ENCODE data around the gene NEIL1. TPM values are rescaled to one million over a fixed set of nuclear protein-coding genes. Genes with fewer than 3 reads are reported as not detected.
A peak's percentile ranks its signal among the peaks of the same experiment; 100 is the strongest.
"Not testable (repeated sequence)": the region's sequence is repeated elsewhere in the genome, so short reads cannot be mapped to it uniquely, and the experiment has no call there.

The NEIL1 gene
- 10 to 100 TPM; 20.0 to 66.8 (median 41.2) TPM for total RNA-seq

- DNase-seq (ENCODE audit: low spot score in 2 of 2), result no peak
- H3K4me3 ChIP-seq (ENCODE audit: low read depth, poor library complexity, severe bottlenecking), result peak within 1 kb of the TSS; percentile 85
- WGBS, 2 donors, result 19 to 23% methylated on average over 20 of the region's 20 CpGs
- TF ChIP-seq CTCF (IDR thresholded peaks at IDR 0.05), result no peak
- TF ChIP-seq POLR2A (IDR thresholded peaks at IDR 0.05), result no peak
- intact Hi-C loops (cut with DNase I; ENCODE audit: low total_unique reads), result loop anchor here (10.0 kb wide), 1 partner anchor 802 kb away; the partner anchor contains the start of gene ARID3B
Observed at GRCh38 chr15:75346796-75347221, at the start of gene NEIL1. Gene NEIL1 (plus strand): TSS chr15:75347039. CDS start chr15:75348906, 1,867 bp downstream.

- 72 to 77% methylated on average over 5 to 6 of the region's 13 CpGs for WGBS, 2 donors
- intact Hi-C loops (cut with DNase I; ENCODE audit: low total_unique reads); DNase-seq (ENCODE audit: low spot score in 2 of 2); H3K4me3 ChIP-seq (ENCODE audit: low read depth, poor library complexity, severe bottlenecking): not testable (repeated sequence)
Observed at GRCh38 chr15:75298541-75299310, 48.1 kb upstream of the NEIL1 start.

GRCh38 chr15:75299311-75299688 lies 47.5 kb upstream of the NEIL1 start:
- H3K4me3 ChIP-seq (ENCODE audit: low read depth, poor library complexity, severe bottlenecking); intact Hi-C loops (cut with DNase I; ENCODE audit: low total_unique reads): not testable (repeated sequence)
- 0 to 23% methylated on average over 4 to 6 of the region's 6 CpGs for WGBS, 2 donors
- peak in 1 of 2 donors; percentile 89 for DNase-seq (ENCODE audit: low spot score in 2 of 2)

GRCh38 chr15:75300026-75300425 lies 46.8 kb upstream of the NEIL1 start:
- DNase-seq (ENCODE audit: low spot score in 2 of 2); intact Hi-C loops (cut with DNase I; ENCODE audit: low total_unique reads): not testable (repeated sequence)

GRCh38 chr15:75302318-75302717 lies 44.5 kb upstream of the NEIL1 start:
- WGBS, 2 donors, result 95 to 98% methylated on average over 9 of the region's 9 CpGs
- TF ChIP-seq POLR2A (IDR thresholded peaks at IDR 0.05) (no peak), CTCF (IDR thresholded peaks at IDR 0.05) (no peak)
- intact Hi-C loops (cut with DNase I; ENCODE audit: low total_unique reads), result no loop called here
- no peak overlapping the region for H3K4me3 ChIP-seq (ENCODE audit: low read depth, poor library complexity, severe bottlenecking)
- DNase-seq (ENCODE audit: low spot score in 2 of 2), result no peak

More at GRCh38 chr15:75300026-75300425, 46.8 kb upstream of the NEIL1 start:
- not testable (repeated sequence) for H3K4me3 ChIP-seq (ENCODE audit: low read depth, poor library complexity, severe bottlenecking)
- 65 to 73% methylated on average over 6 of the region's 6 CpGs for WGBS, 2 donors

- 86 to 95% methylated on average over 4 of the region's 4 CpGs for WGBS, 2 donors
- H3K4me3 ChIP-seq (ENCODE audit: low read depth, poor library complexity, severe bottlenecking); DNase-seq (ENCODE audit: low spot score in 2 of 2); intact Hi-C loops (cut with DNase I; ENCODE audit: low total_unique reads): not testable (repeated sequence)
Observed at GRCh38 chr15:75302753-75303152, 44.1 kb upstream of the NEIL1 start.

GRCh38 chr15:75306188-75306587 lies 40.7 kb upstream of the NEIL1 start:
- 59 to 60% methylated on average over 3 of the region's 3 CpGs for WGBS, 2 donors
- intact Hi-C loops (cut with DNase I; ENCODE audit: low total_unique reads), result no loop called here
- no peak overlapping the region for H3K4me3 ChIP-seq (ENCODE audit: low read depth, poor library complexity, severe bottlenecking)
- TF ChIP-seq CTCF (IDR thresholded peaks at IDR 0.05), result no peak
- DNase-seq (ENCODE audit: low spot score in 2 of 2), result no peak
